Measurements from ENCODE around the gene GRM8. TPM values are rescaled to one million over a fixed set of nuclear protein-coding genes. Genes with fewer than 3 reads are reported as not detected.

The GRM8 gene
- total RNA-seq, 1 experiment from 2014 or later: not detected

- in situ Hi-C loops (cut with HindIII; ENCODE audit: low pct_unique_long_range_greater_than_20kb, low sequenced_read_pairs): no loop called here
- no peak for TF ChIP-seq CTCF (IDR thresholded peaks at IDR 0.05)
- no peak for TF ChIP-seq TCF7L2 (IDR thresholded peaks at IDR 0.05; ENCODE audit: low read depth, low read length)
- TF ChIP-seq POLR2AphosphoS5 (IDR thresholded peaks at IDR 0.05; ENCODE audit: low read depth, low read length): no peak
- no peak for TF ChIP-seq REST (IDR thresholded peaks at IDR 0.05; ENCODE audit: insufficient read depth in 1 of 2, low read depth in 2 of 2, low read length in 1 of 2)
- no peak for TF ChIP-seq SIN3A (IDR thresholded peaks at IDR 0.05; ENCODE audit: borderline replicate concordance, insufficient read depth, low read depth, low read length)
- Histone ChIP-seq H3K27ac (ENCODE audit: low read length) (no peak overlapping the region), H3K27me3 (ENCODE audit: control insufficient read depth, insufficient read depth, low read length) (no peaks in the 10 kb centered on the region), H3K4me1 (ENCODE audit: control insufficient read depth, insufficient read depth, low read length) (no peaks in the 10 kb centered on the region), H3K4me3 (ENCODE audit: low read depth in 2 of 2, low read length in 2 of 2) (no peak overlapping the region), H3K36me3 (ENCODE audit: control insufficient read depth, insufficient read depth, low read length) (no peaks in the 10 kb centered on the region; the same call in 1 of the 2 replicates), H3K9me3 (ENCODE audit: control insufficient read depth, insufficient read depth, low read depth, low read length) (no peaks in the 10 kb centered on the region)
- DNase-seq (ENCODE audit: low read depth, low spot score) (no peak), ATAC-seq (no peak)
- intact Hi-C loops (cut with micrococcal nuclease; ENCODE audit: unreplicated experiment): no loop called here
- ChIA-PET CTCF (no interaction called here), POLR2A (no interaction called here)
- BruUV-seq (replicated peaks): no TSS peak
These were observed 594.1 kb downstream of the GRM8 start for GRCh38 chr7:126658684-126659083.

- DNase-seq (ENCODE audit: low read depth, low spot score) (no peak), ATAC-seq (no peak)
- Histone ChIP-seq H3K4me3 (ENCODE audit: low read depth in 2 of 2, low read length in 2 of 2) (no peak overlapping the region), H3K27ac (ENCODE audit: low read length) (no peak overlapping the region), H3K36me3 (ENCODE audit: control insufficient read depth, insufficient read depth, low read length) (no peaks in the 10 kb centered on the region; the same call in 1 of the 2 replicates), H3K27me3 (ENCODE audit: control insufficient read depth, insufficient read depth, low read length) (no peaks in the 10 kb centered on the region), H3K9me3 (ENCODE audit: control insufficient read depth, insufficient read depth, low read depth, low read length) (no peaks in the 10 kb centered on the region), H3K4me1 (ENCODE audit: control insufficient read depth, insufficient read depth, low read length) (no peaks in the 10 kb centered on the region)
- CTCF ChIA-PET: no interaction called here
- no peak for TF ChIP-seq POLR2AphosphoS5 (IDR thresholded peaks at IDR 0.05; ENCODE audit: low read depth, low read length)
- no peak for TF ChIP-seq SIN3A (IDR thresholded peaks at IDR 0.05; ENCODE audit: borderline replicate concordance, insufficient read depth, low read depth, low read length)
- TF ChIP-seq REST (IDR thresholded peaks at IDR 0.05; ENCODE audit: insufficient read depth in 1 of 2, low read depth in 2 of 2, low read length in 1 of 2): no peak
- no peak for TF ChIP-seq TCF7L2 (IDR thresholded peaks at IDR 0.05; ENCODE audit: low read depth, low read length)
- TF ChIP-seq CTCF (IDR thresholded peaks at IDR 0.05): no peak
- in situ Hi-C loops (cut with HindIII; ENCODE audit: low pct_unique_long_range_greater_than_20kb, low sequenced_read_pairs): no loop called here
- POLR2A ChIA-PET: no interaction called here
- intact Hi-C loops (cut with micrococcal nuclease; ENCODE audit: unreplicated experiment): no loop called here
- BruUV-seq (replicated peaks): no TSS peak
These were observed 595.0 kb downstream of the GRM8 start for GRCh38 chr7:126657599-126658358.
